C4-2B (cell line): ENCODE results near the gene CEACAM6.

ENCODE experiments used
- CTCF ChIP-seq: fragments of 450-650 bp; conservative IDR thresholded peaks from 2 replicates; pipeline ENCODE4 v1.5.1; 2017; ENCODE audit warnings: mild to moderate bottlenecking
- ZFX ChIP-seq: fragments of 450-650 bp; IDR thresholded peaks from 2 replicates; pipeline ENCODE4 v1.6.1; 2017

- TF ChIP-seq CTCF (no peak), ZFX (no peak)
Observed at GRCh38 chr19:41801792-41802211, 46.5 kb downstream of the CEACAM6 start.
